Activated naive CD8-positive, alpha-beta T cell treated with anti-CD3 and anti-CD28 coated beads for 36 hours (primary cell): ENCODE results near the gene IL17RC. TPM values are rescaled to one million over a fixed set of nuclear protein-coding genes. Genes with fewer than 3 reads are reported as not detected.
A peak's percentile ranks its signal among the peaks of the same experiment; 100 is the strongest.
"Not testable (repeated sequence)": the region's sequence is repeated elsewhere in the genome, so short reads cannot be mapped to it uniquely, and the experiment has no call there.

Experiments
- DNase-seq: peaks from one replicate; pipeline ENCODE4 v3.0.0; 2021
- H3K27ac Mint-ChIP-seq: one replicate; pipeline ENCODE4 v1.8.0; 2022; ENCODE audit warnings: mild to moderate bottlenecking, moderate library complexity, mixed read lengths
- H3K27me3 Mint-ChIP-seq: one replicate; pipeline ENCODE4 v1.8.0; 2022; ENCODE audit warnings: mild to moderate bottlenecking, mixed read lengths
- H3K36me3 Mint-ChIP-seq: one replicate; pipeline ENCODE4 v1.8.0; 2021; ENCODE audit warnings: mild to moderate bottlenecking, mixed read lengths
- H3K4me1 Mint-ChIP-seq: one replicate; pipeline ENCODE4 v1.8.0; 2021; ENCODE audit warnings: mixed read lengths
- H3K4me3 Mint-ChIP-seq: one replicate; pipeline ENCODE4 v1.8.0; 2022; ENCODE audit warnings: mild to moderate bottlenecking, moderate library complexity, mixed read lengths
- H3K9me3 Mint-ChIP-seq: one replicate; pipeline ENCODE4 v1.8.0; 2022; ENCODE audit warnings: mixed read lengths
- total RNA-seq, 2 experiments: library from RNA; stranded (reverse); gene quantifications; one replicate each; pipeline ENCODE4 v1.2.3, GENCODE V29; 2021

Gene IL17RC
- total RNA-seq, 2 experiments from 2014 or later = 0.36 to 0.60 TPM

DNA sequence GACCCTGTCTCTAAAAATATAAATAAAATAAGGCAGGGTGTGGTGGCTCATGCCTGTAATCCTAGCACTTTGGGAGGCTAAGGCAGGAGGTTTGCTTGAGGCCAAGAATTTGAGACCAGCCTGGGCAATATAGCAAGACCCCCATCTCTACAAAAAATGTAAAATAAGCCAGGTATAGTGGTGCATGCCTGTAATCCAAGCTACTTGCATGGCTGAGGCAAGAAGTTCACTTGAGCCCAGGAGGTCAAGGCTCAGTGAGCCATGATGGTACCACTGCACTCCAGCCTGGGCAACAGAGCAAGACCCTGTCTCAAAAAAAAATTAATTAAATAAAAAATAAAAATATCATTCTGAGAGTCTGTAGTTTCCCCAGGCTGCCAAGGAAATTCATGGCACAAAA is 30.6 kb upstream of the IL17RC start:
- Mint-ChIP-seq H3K9me3 (no peaks in the 10 kb centered on the region), H3K4me1 (peaks cover 7% of the 10 kb centered on the region), H3K36me3 (peaks cover 5% of the 10 kb centered on the region), H3K27ac (no peak overlapping the region), H3K4me3 (no peak overlapping the region), H3K27me3 (no peaks in the 10 kb centered on the region)
- no peak for DNase-seq

DNA sequence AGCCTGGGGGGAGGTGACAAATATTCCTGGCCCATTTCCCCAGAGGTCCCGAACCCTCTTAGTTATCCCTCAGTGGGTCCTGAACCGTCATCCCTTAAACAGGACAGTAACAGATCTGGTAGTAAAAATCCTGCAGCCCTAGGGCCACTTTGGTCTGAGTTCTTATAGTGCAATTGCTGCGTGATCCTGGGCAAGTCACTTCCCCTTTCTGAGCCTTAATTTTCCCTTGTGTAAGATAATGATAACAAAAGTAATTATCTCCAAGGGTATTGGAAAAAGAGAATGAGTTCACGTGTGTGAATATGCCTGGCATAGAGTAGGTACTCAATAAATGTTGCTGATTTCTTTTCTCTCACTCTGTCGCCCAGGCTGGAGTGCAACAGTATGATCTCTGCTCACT is 29.4 kb upstream of the IL17RC start:
- DNase-seq = no peak
- no peaks in the 10 kb centered on the region for H3K27me3 Mint-ChIP-seq
- H3K27ac Mint-ChIP-seq = no peak overlapping the region
- H3K36me3 Mint-ChIP-seq = peaks cover 15% of the 10 kb centered on the region
- peaks cover 14% of the 10 kb centered on the region for H3K4me1 Mint-ChIP-seq
- no peak overlapping the region for H3K4me3 Mint-ChIP-seq
- H3K9me3 Mint-ChIP-seq = peaks cover 2% of the 10 kb centered on the region

DNA sequence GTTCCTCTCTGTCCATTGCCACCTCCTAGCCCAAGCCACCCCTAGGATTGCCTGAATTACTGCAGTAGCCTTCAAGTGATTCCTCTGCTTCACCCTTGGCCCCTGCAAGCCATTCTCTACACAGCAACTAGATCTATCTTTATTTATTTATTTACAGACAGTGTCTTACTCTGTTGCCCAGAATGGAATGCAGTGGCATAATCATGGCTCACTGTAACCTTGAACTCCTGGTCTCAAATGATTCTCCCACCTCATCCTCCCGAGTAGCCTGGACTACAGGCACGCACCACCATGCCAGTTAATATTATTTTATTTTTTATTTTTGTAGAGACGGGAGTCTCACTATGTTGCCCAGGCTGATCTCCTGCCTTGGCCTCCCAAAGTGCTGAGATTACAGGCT is 28.4 kb upstream of the IL17RC start:
- H3K27ac Mint-ChIP-seq = no peak overlapping the region
- H3K4me3 Mint-ChIP-seq = no peak overlapping the region
- no peaks in the 10 kb centered on the region for H3K27me3 Mint-ChIP-seq
- peaks cover 22% of the 10 kb centered on the region for H3K4me1 Mint-ChIP-seq
- H3K36me3 Mint-ChIP-seq = peaks cover 25% of the 10 kb centered on the region
- H3K9me3 Mint-ChIP-seq = peaks cover 4% of the 10 kb centered on the region
- DNase-seq = no peak

DNA sequence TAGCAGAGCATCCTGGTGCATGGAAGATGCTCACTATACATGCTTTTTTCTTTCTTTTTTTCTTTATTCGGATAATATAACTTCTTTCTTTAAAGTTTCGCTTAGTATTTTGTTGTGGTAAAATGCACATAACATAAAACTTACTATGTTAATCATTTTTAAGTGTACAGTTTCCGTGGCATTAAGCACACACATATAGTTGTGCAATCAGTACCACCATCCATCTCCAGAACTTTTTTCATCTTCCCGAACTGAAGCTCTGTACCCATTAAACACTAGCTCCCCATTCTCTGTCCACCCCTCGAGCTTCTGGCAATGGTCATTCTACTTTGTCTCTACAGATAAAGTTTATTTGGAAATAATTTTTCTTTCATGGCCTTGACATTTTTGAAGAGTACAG is 27.5 kb upstream of the IL17RC start:
- Mint-ChIP-seq H3K4me1 (peaks cover 29% of the 10 kb centered on the region), H3K27me3 (no peaks in the 10 kb centered on the region), H3K9me3 (peaks cover 4% of the 10 kb centered on the region), H3K36me3 (peaks cover 33% of the 10 kb centered on the region), H3K4me3 (no peak overlapping the region), H3K27ac (peak overlapping the region; percentile 99)
- no peak for DNase-seq

DNA sequence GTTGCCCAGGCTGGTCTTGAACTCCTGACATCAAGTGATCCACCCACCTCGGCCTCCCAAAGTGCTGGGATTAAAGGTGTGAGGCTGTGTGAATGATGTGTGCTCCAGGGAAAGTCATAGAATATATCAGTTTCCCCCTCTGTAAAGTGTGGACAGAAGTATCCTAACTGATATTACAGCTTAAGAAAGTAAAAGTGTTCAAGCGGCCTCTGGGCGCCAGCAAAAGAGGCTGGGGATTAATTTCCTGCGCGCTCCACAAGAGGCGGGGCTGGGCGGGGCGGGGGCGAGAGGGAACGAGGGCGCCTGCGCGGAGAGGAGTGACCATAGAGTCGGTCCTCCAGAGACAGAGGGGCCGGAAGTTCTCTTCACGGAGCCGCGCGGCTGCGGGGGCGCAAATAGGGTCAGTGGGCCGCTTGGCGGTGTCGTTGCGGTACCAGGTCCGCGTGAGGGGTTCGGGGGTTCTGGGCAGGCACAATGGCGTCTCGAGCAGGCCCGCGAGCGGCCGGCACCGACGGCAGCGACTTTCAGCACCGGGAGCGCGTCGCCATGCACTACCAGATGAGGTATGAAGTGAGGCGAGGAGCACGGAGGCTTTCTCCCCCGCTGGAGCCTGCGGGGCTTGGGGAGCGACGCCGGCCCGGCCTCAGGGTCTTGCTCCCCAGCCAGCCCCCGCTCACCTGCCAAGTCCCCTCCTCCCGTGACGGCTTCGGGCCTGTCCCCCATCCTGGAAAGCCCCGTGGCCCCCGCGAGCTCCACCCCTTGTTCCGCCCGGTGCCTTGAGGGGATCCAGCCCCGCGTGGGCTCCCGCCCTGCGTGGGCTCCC is 26.4 kb upstream of the IL17RC start, which contains the start of gene JAGN1:
Gene JAGN1 (plus strand): TSS at position 362 of the 823 bp plus-strand sequence. CDS start 113 bp downstream, at position 475.
- Mint-ChIP-seq H3K9me3 (peaks cover 8% of the 10 kb centered on the region), H3K36me3 (peaks cover 39% of the 10 kb centered on the region), H3K27ac (peak within 1 kb of the TSS; percentile 99), H3K4me3 (peak within 1 kb of the TSS; percentile 94), H3K27me3 (no peaks in the 10 kb centered on the region), H3K4me1 (peaks cover 36% of the 10 kb centered on the region)
- DNase-seq = peak; percentile 86

DNA sequence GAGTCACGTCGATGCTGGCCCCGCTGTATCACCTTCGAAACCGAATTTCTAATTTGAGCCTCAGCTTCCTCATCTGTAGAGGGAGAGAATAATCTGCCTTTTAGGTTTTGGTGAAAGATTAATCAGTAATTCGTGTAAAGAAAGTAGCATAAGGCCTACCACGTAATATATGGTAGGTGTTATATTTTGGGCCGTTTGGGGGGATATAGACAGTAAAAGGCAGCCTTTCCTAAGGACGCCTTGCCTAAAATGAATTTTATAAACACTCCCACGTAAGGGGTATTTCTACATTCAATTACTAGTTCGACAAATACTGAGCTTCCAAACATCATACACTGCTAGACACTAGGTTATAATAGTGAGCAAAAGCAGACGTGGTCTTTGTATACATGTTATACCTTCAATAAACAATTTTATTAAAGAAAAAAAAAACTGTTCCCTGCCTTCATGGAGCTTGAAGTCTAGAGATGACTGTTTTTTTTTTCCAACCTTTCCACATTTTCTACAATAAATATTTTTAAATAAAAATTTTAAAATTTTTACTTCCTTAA is 25.8 kb upstream of the IL17RC start:
- Mint-ChIP-seq H3K27me3 (no peaks in the 10 kb centered on the region), H3K27ac (peak overlapping the region; percentile 99), H3K4me3 (peak overlapping the region; percentile 94), H3K4me1 (peaks cover 39% of the 10 kb centered on the region), H3K9me3 (peaks cover 8% of the 10 kb centered on the region), H3K36me3 (peaks cover 43% of the 10 kb centered on the region)
- DNase-seq = no peak

DNA sequence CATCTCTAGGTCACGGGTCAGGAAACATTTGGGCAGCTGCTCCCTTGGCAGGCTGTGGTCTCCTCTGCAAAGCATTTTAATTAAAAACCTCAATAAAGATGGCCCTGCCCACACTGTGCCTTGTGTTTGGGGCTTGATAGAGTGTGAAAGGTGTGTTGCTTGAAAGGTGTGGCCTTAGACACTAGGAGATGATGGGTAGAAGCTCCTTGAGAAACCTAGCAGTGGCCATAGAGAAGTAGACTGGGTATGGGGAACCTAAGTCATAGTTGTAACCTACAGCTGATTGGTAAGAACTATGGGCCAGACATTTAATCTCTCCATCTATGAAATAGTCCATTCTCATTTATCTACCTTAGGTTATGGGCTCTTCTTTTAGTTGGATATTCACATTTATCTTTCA is 23.2 kb upstream of the IL17RC start:
- Mint-ChIP-seq H3K27ac (peak overlapping the region; percentile 12), H3K27me3 (no peaks in the 10 kb centered on the region), H3K4me1 (peaks cover 45% of the 10 kb centered on the region), H3K9me3 (peaks cover 8% of the 10 kb centered on the region), H3K4me3 (no peak overlapping the region), H3K36me3 (peaks cover 45% of the 10 kb centered on the region)
- DNase-seq = no peak

DNA sequence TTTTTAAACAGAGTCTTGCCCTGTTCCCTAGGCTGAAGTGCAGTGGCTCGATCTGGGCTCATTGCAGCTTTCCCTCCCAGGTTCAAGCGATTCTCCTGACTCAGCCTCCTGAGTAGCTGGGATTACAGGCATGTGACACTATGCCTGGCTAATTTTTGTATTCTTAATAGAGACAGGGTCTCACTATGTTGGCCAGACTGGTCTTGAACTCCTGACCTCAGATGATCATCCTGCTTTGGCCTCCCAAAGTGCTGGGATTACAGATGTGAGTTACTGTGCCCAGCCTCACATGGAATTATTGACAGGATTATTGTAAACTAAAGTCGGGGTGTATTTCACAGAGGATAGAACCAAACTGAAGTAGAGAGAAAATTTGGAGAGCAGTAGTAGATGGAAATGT is 21.2 kb upstream of the IL17RC start:
- H3K4me1 Mint-ChIP-seq = peaks cover 42% of the 10 kb centered on the region
- not testable (repeated sequence) for H3K4me3 Mint-ChIP-seq, DNase-seq, H3K9me3 Mint-ChIP-seq, H3K27me3 Mint-ChIP-seq
- H3K36me3 Mint-ChIP-seq = peaks cover 42% of the 10 kb centered on the region
- peak overlapping the region; percentile 63 for H3K27ac Mint-ChIP-seq

DNA sequence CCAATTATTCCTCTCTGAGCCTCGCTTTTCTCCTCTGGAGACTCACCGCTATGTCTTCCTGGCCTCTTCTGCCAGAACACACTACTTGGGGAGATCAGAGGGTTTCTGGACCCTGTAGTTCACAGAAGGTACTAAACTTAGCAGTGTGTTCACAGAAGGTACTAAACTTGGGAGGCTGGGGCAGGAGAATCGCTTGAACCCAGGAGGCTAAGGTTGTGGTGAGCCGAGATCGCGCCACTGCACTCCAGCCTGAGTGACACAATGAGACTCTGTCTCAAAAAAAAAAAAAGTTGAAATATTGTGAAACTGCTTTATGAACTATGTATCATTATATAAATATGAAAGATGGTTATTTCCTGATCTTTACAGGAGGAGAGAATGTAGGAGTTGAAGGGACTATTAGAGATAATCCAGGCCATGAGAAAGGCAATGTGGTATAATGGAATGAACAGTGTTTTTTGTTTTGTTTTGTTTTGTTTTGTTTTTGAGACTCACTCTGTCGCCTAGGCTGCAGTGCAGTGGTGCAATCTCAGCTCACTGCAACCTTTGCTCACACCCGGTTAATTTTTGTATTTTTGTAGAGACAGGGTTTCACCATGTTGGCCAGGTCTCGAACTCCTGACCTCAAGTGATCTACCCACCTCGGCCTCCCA is 20.0 kb upstream of the IL17RC start:
- H3K9me3 Mint-ChIP-seq, DNase-seq, H3K27ac Mint-ChIP-seq, H3K27me3 Mint-ChIP-seq, H3K4me3 Mint-ChIP-seq: not testable (repeated sequence)
- peaks cover 46% of the 10 kb centered on the region for H3K4me1 Mint-ChIP-seq
- H3K36me3 Mint-ChIP-seq = peaks cover 36% of the 10 kb centered on the region

DNA sequence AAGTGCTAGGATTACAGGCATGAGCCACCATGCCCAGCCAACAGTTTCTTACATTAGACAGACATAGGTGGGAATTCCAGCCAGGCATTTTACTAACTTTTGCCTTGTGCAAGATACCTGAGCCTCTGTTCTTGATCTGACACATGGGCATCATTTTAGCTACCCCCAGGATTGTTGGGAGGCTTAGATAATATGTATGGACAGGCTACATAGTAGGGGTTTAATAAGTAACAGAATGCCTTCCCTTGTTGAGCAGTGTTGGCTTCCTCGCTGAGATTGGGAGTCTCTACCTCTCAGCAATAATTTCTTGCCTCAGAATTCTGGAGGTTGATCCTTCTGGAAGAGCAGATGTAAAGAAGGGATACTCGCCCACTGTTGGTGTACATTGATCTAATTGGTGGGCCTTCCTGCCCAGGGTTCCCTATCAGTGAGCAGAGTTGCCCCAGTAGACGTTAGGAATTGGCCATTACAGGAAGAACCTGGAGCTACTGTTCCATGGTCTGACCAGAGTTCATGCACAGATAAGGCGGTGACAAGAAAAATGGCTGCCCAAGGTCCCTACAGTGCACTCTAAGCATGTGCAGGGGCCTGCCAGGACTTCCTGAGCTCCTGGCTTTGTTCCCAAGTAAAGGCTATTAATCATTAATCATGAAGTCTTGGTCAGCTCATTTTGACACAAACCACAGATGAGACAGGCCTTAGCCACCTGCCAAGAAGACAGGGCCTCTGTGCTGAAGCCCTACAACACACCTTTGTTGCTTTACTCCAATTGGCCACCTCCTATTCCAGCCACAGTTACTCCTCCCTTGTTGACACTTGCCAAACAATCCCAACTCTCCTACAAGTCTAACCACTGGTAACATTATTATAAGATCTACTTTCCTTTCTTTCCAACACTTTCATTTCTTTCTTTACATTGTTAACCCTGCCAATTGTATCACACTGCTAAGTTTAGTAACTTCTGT is 19.2 kb upstream of the IL17RC start:
- Mint-ChIP-seq H3K4me1 (peaks cover 48% of the 10 kb centered on the region), H3K27ac (no peak overlapping the region), H3K4me3 (no peak overlapping the region)

DNA sequence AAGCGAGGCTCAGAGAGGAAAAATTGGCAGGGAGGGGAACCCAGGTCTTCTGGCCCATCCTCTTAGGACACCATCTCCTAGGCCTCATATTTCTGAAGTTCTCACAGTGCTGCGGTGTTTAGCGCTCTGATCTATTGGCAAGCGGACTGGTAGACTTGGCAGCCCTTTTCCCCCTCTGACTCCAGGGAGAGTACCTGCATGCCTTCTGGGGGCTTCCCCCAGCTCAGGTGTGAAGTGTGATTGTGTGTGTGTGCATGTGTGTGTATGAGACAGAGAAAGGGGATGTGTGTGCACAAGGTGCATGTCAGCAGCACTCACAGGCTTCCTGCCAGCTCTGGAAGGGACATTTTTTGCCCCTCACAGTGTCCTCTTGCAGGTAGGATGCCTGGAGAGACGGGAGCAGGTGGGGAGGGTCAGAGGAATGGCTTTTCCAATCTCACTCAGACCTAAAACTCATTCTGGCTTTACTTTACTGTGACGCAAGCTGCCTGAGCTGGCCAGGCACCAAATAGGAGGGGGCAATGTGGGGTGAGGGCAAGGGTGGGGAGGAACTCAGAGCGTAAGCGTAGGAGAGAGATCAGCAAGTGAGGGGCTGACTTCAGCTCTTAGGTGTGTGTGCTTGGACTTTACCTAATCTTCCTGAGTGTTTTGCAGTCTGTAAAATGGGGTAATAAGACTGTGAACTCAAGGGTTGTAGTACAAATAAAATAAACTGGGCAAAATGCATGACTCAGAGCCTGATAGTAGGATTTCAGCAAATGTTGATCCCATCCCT is 18.2 kb upstream of the IL17RC start:
- Mint-ChIP-seq H3K4me1 (peaks cover 50% of the 10 kb centered on the region), H3K27me3 (no peaks in the 10 kb centered on the region), H3K9me3 (peaks cover 4% of the 10 kb centered on the region), H3K4me3 (no peak overlapping the region), H3K36me3 (peaks cover 19% of the 10 kb centered on the region), H3K27ac (no peak overlapping the region)
- no peak for DNase-seq

More for the DNA sequence above, 19.2 kb upstream of the IL17RC start:
- peaks cover 28% of the 10 kb centered on the region for H3K36me3 Mint-ChIP-seq
- peaks cover 5% of the 10 kb centered on the region for H3K9me3 Mint-ChIP-seq
- DNase-seq = no peak
- H3K27me3 Mint-ChIP-seq = no peaks in the 10 kb centered on the region

DNA sequence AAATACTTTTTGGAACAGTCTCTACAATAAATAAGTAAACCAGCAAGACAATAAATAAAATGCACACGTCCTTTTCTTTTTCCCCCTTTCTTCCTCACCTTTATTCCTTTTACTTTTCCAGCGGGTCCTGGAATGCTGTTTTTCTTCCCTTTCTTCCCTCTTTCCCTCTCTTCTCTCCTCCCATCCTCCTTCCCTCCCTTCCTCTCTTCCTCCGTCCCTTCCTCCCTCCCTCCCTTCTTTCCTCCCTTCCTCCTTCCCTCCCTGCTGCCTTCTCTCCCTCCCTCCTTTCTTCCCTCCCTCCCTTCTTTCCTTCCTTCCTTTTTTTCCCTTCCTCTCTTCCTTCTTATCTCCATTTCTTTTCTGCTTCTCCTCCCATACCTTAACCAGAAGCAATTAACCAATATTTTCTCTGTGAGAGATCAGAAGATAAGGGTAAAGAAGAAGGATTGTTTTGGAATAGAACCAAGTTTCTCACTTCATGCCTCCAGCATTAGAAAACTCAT is 17.6 kb upstream of the IL17RC start:
- Mint-ChIP-seq H3K27me3 (no peaks in the 10 kb centered on the region), H3K27ac (no peak overlapping the region), H3K36me3 (peaks cover 12% of the 10 kb centered on the region), H3K9me3 (peaks cover 4% of the 10 kb centered on the region), H3K4me3 (no peak overlapping the region), H3K4me1 (peaks cover 46% of the 10 kb centered on the region)
- no peak for DNase-seq

DNA sequence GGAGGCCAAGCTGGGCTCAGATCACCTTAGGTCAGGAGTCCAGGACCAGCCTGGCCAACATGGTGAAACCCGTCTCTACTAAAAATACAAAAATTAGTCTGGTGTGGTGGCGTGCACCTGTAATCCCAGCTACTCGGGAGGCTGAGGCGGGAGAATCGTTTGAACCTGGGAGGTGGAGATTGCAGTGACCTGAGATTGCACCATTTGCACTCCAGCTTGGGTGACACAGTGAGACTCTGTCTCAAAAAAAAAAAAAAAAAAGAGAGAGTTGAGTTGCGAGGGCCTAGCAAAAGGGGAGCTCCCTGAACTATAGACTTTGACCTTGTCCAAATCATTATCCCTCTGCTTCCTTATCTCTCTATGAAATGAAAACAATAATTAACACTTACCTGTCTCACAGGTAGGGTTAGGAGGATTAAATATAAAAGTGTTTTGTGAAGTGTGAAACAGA is 15.9 kb upstream of the IL17RC start:
- H3K9me3 Mint-ChIP-seq, H3K27ac Mint-ChIP-seq, H3K4me3 Mint-ChIP-seq, DNase-seq, H3K27me3 Mint-ChIP-seq, H3K36me3 Mint-ChIP-seq: not testable (repeated sequence)
- H3K4me1 Mint-ChIP-seq = peaks cover 37% of the 10 kb centered on the region

DNA sequence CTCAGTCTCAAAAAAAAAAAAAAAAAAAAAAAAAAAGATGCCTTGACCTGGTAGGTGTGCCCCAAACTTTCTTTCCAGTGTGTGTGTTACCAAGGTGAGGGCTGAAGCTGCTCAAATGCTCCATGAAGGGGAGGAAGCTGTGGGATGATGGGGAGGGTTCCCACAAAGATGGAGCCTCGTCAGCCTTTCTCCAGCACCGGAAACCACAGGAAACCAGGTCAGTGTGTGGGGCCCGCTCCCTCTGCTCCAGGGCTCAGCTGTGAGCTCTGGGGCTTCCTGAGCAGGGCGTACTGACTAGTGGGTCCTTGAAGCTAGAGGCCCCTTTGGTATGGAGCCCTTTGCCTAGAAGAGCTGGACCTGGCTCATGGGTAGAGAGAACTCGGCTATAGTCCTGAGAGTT is 14.9 kb upstream of the IL17RC start:
- DNase-seq = peak; percentile 26
- Mint-ChIP-seq H3K4me3 (peak overlapping the region; percentile 60), H3K27ac (peak overlapping the region; percentile 56), H3K36me3 (no peaks in the 10 kb centered on the region), H3K4me1 (peaks cover 37% of the 10 kb centered on the region), H3K27me3 (no peaks in the 10 kb centered on the region), H3K9me3 (no peaks in the 10 kb centered on the region)
